ENCODE results near the gene GLS.
"Not testable (repeated sequence)": the region's sequence is repeated elsewhere in the genome, so short reads cannot be mapped to it uniquely, and the experiment has no call there.

Gene GLS

DNA sequence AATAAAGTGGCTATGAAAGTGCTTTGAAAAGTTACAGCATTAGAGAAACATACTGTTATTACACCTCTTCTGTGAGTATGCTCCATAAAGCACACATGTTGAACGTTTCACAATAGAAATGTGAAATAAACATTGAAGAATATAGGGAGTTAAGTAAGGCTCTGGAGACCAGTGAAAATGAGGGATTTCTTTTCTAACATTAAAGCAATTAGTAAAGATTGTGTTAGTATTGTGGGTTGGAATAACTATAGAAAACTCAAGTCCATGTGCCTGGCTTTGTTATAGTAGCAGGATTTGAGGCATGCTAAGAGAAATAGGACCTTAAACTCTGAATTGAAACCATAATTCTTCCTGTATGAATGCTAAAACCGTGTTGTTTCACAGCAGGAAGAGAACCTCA, 63.1 kb downstream of the GLS start:
- no peak for FAIRE-seq
- no peak for DNase-seq (ENCODE audit: insufficient read length)
- no peak for TF ChIP-seq TAF1 (IDR thresholded peaks at IDR 0.05; ENCODE audit: borderline replicate concordance, low read depth, low read length)
- TF ChIP-seq POLR2A (IDR thresholded peaks at IDR 0.05; ENCODE audit: low read depth, low read length): no peak
- no peak for TF ChIP-seq POLR2AphosphoS5 (IDR thresholded peaks at IDR 0.05; ENCODE audit: low read depth, low read length)

DNA sequence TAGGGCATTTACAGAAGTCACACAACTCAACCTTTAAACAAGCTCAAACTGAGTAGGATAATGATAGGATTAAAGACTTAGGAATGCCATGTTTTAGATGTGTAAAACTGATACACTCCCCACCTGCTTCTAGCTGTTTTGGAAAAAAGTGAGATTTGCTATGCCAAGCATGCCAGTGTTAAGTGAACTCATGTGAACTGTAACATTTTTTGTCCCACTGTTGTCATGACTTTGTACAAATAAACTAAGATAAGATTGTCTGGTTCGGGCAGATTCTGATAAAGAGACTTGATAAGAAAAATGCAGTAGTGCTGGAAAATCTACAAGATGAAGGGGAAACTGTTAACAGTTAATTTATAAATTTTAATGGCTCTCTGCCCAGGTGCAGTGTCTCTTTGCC, 66.5 kb downstream of the GLS start:
- no peak for DNase-seq (ENCODE audit: insufficient read length)
- no peak for FAIRE-seq
- TF ChIP-seq POLR2AphosphoS5 (IDR thresholded peaks at IDR 0.05; ENCODE audit: low read depth, low read length) (no peak), POLR2A (IDR thresholded peaks at IDR 0.05; ENCODE audit: low read depth, low read length) (no peak), TAF1 (IDR thresholded peaks at IDR 0.05; ENCODE audit: borderline replicate concordance, low read depth, low read length) (no peak)

DNA sequence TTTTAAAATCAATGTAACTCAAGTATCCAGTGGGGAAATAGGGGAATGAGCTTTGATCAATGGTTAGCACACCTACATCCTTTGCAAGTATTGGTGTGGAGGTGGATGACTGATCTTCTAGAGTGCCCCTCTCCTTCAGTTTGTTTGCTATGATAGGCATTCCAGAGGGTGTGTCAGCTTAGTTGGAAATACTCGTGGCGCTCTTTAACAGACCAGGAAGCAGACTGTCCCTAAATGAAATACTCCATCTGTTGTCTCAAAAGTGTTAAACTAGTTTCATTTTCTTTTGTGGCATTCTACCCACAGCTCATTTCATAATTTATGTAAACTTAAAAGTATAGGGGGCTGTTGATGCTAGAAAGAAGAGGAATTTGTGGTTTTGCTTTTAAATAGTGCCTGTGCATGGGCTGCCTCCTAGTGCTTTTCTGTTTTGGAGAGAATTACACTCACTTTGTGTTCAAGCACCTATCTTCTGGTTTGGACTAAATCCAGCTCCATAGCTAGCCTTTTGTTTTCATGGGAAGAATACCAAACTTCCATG, 67.2 kb downstream of the GLS start:
- TF ChIP-seq POLR2A (IDR thresholded peaks at IDR 0.05; ENCODE audit: low read depth, low read length): no peak
- TF ChIP-seq TAF1 (IDR thresholded peaks at IDR 0.05; ENCODE audit: borderline replicate concordance, low read depth, low read length): no peak
- TF ChIP-seq POLR2AphosphoS5 (IDR thresholded peaks at IDR 0.05; ENCODE audit: low read depth, low read length): no peak
- DNase-seq (ENCODE audit: insufficient read length) (no peak), FAIRE-seq (peak; percentile 65)

GRCh38 chr2:190948671-190949070, 68.0 kb downstream of the GLS start:
- FAIRE-seq (peak; percentile 86), DNase-seq (ENCODE audit: insufficient read length) (no peak)
- TF ChIP-seq POLR2AphosphoS5 (IDR thresholded peaks at IDR 0.05; ENCODE audit: low read depth, low read length) (no peak), POLR2A (IDR thresholded peaks at IDR 0.05; ENCODE audit: low read depth, low read length) (no peak), TAF1 (IDR thresholded peaks at IDR 0.05; ENCODE audit: borderline replicate concordance, low read depth, low read length) (no peak)

DNA sequence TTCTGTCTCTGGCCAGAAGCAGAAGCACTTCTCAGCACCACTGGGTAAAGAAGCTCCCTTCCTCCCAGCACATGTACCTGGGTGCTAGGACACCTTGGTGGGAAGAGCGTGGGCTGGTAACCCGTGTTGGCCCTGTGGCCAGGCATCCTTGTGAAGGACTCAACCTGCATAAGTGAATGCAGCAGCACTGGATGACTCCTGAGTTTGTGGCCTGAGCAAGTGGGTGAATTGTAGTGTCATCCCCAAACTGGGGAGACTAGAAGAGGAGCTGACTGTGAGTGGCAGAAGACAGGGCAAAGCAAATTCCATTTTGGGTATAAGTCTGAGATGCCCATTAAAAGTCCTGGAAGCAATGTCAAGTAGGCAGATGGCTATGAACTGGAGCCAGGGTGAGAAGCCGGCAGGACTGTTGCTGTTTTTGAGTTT, 70.0 kb downstream of the GLS start:
- TF ChIP-seq POLR2A (IDR thresholded peaks at IDR 0.05; ENCODE audit: low read depth, low read length) (no peak), TAF1 (IDR thresholded peaks at IDR 0.05; ENCODE audit: borderline replicate concordance, low read depth, low read length) (no peak), POLR2AphosphoS5 (IDR thresholded peaks at IDR 0.05; ENCODE audit: low read depth, low read length) (no peak)
- FAIRE-seq: no peak
- DNase-seq (ENCODE audit: insufficient read length): no peak

GRCh38 chr2:190953257-190953656, 72.6 kb downstream of the GLS start:
- DNase-seq (ENCODE audit: insufficient read length) (no peak), FAIRE-seq (no peak)
- TF ChIP-seq POLR2A (IDR thresholded peaks at IDR 0.05; ENCODE audit: low read depth, low read length) (no peak), POLR2AphosphoS5 (IDR thresholded peaks at IDR 0.05; ENCODE audit: low read depth, low read length) (no peak), TAF1 (IDR thresholded peaks at IDR 0.05; ENCODE audit: borderline replicate concordance, low read depth, low read length) (no peak)

GRCh38 chr2:190959911-190960788, 79.5 kb downstream of the GLS start:
- FAIRE-seq (no peak), DNase-seq (ENCODE audit: insufficient read length) (no peak)
- TF ChIP-seq TAF1 (IDR thresholded peaks at IDR 0.05; ENCODE audit: borderline replicate concordance, low read depth, low read length): no peak
- peak; percentile 49; the same call in 1 of the 2 replicates for TF ChIP-seq POLR2A (IDR thresholded peaks at IDR 0.05; ENCODE audit: low read depth, low read length)
- peak; percentile 39; the same call in 1 of the 2 replicates for TF ChIP-seq POLR2AphosphoS5 (IDR thresholded peaks at IDR 0.05; ENCODE audit: low read depth, low read length)

- not testable (repeated sequence) for DNase-seq (ENCODE audit: insufficient read length); FAIRE-seq
Observed at GRCh38 chr2:190961117-190961516, 80.5 kb downstream of the GLS start.

GRCh38 chr2:190961918-190962487, 81.4 kb downstream of the GLS start:
- no peak for DNase-seq (ENCODE audit: insufficient read length)
- TF ChIP-seq POLR2A (IDR thresholded peaks at IDR 0.05; ENCODE audit: low read depth, low read length): peak; percentile 73
- TF ChIP-seq TAF1 (IDR thresholded peaks at IDR 0.05; ENCODE audit: borderline replicate concordance, low read depth, low read length): no peak
- peak; percentile 80 for TF ChIP-seq POLR2AphosphoS5 (IDR thresholded peaks at IDR 0.05; ENCODE audit: low read depth, low read length)
- FAIRE-seq: peak; percentile 48

DNA sequence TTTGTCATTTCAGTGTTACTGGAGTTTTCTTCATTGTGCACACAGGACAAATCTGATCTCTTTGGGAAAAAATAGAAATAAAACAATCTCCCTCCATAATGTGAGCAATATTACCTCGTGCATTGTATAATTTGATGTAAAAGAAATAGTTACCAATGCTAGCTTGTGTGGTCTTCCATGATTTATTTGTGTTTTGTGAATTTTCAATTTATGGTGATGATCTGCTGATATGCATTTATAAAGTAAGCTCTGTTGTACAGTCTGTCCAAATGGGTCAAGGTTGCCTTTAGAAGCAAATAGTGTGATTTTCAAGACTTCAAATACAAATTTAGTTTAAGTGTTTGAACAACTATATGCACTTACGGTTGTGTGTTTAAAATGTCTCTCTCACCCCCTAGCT, 82.5 kb downstream of the GLS start:
- peak; percentile 65; the same call in 1 of the 2 replicates for TF ChIP-seq POLR2AphosphoS5 (IDR thresholded peaks at IDR 0.05; ENCODE audit: low read depth, low read length)
- TF ChIP-seq POLR2A (IDR thresholded peaks at IDR 0.05; ENCODE audit: low read depth, low read length): no peak
- no peak for DNase-seq (ENCODE audit: insufficient read length)

DNA sequence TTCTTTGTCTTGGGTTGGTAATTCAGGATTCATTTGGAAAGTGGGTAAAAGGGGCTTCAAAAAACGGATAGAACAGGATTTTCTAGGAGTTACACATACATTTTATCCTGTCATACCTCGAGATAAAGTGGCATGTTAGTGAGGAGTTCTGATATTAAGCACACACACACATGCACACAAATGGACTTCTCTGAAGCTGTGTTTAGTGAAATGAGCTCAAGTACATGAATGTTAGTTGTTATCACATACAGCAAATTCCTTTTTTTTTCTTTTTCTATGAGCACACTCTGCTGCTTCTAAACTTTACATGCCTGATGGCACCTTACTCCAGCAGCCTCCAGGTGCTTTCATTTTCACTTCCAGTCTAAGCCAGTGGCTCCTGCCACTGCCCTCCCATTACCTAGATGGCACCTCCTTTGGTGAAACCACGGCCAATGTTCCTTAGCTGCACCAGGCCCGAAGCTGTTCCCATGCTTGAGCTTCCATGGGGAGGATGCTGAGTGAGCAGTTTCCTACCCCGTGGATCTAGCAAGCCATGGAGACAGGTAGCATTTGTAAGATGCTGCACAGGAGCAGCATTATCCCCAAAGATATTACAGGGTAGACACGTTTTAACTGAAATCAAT, 83.7 kb downstream of the GLS start:
- DNase-seq (ENCODE audit: insufficient read length): no peak
- peak; percentile 79 for FAIRE-seq
- TF ChIP-seq POLR2A (IDR thresholded peaks at IDR 0.05; ENCODE audit: low read depth, low read length): peak; percentile 91
- no peak for TF ChIP-seq TAF1 (IDR thresholded peaks at IDR 0.05; ENCODE audit: borderline replicate concordance, low read depth, low read length)
- TF ChIP-seq POLR2AphosphoS5 (IDR thresholded peaks at IDR 0.05; ENCODE audit: low read depth, low read length): peak; percentile 97

More for the DNA sequence above, 82.5 kb downstream of the GLS start:
- no peak for FAIRE-seq
